ENCODE results near the gene CLTC.

Gene CLTC

DNA sequence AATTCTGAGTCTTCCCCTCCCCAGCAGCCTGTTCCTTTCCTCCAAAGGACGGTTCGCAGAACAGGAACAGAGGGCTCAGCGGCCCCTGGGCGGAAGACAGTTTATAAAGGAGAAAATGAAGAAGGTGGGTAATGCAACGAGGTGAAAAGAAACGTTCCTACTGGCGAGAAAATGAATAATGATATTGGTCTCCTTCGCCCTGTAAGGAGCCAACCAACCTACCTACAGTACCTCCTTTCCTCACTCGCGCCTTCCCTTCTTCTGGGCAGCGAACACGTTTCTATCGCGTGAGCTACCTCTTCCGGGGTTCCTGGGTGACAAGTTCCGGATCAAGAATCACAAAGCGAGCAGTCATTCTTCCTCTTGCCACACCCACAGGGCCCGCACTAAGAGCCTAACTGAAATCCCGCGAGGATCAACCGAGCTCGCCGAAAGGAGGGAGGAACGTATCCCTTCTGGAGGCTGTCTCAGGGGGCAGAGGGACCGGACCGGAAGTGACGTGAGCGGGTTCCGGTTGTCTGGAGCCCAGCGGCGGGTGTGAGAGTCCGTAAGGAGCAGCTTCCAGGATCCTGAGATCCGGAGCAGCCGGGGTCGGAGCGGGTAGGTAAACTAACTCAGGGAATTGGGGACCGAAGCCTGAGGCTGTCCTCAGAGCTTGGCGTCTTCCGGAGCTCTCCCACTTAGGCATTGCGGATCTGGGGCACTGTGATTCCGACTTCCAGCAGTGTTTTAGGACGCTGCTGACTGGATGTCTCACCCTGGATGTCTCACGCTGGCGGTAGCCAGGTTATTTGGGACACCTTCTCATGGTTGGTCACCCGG, 87.7 kb downstream of the CLTC start, which contains the start of the genes PTRH2 and VMP1:
Gene PTRH2, minus strand, starts transcription at position 282 of the 822 bp plus-strand sequence. CDS start 9,452 bp downstream, outside the sequence.
Gene VMP1, plus strand, starts transcription at position 506 of the 822 bp plus-strand sequence. CDS start 23,793 bp downstream, outside the sequence.
- DNase-seq (ENCODE audit: insufficient read length, low spot score) = peak; percentile 76
- FAIRE-seq = no peak
- TF ChIP-seq, protein P1, sequence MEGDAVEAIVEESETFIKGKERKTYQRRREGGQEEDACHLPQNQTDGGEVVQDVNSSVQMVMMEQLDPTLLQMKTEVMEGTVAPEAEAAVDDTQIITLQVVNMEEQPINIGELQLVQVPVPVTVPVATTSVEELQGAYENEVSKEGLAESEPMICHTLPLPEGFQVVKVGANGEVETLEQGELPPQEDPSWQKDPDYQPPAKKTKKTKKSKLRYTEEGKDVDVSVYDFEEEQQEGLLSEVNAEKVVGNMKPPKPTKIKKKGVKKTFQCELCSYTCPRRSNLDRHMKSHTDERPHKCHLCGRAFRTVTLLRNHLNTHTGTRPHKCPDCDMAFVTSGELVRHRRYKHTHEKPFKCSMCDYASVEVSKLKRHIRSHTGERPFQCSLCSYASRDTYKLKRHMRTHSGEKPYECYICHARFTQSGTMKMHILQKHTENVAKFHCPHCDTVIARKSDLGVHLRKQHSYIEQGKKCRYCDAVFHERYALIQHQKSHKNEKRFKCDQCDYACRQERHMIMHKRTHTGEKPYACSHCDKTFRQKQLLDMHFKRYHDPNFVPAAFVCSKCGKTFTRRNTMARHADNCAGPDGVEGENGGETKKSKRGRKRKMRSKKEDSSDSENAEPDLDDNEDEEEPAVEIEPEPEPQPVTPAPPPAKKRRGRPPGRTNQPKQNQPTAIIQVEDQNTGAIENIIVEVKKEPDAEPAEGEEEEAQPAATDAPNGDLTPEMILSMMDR (IDR thresholded peaks at IDR 0.05; ENCODE audit: insufficient read depth, missing control alignments) = no peak

DNA sequence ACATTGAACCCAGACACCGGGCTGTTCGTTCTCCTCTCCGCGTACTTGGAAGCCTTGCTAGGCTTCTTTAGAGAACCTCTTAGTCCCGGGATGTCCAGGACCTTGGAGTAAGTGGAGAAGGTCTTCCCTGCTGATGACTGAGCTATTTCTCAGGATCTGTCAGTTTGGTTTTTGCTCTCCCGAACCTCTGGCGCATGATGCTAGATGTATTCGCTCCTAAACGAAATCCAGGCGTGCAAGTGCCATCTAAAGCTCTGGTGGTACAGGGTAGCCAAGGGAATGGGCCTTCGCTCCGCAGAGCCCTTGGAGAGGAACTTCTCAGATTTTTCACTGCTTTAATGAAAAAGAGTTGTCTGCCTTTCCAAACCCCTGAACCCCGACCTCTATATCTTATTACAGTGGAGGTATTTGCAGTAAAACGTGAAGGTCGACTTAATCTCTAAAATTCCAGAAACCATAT, 88.3 kb downstream of the CLTC start:
- DNase-seq (ENCODE audit: insufficient read length, low spot score) = no peak
- TF ChIP-seq, protein P1 (IDR thresholded peaks at IDR 0.05; ENCODE audit: insufficient read depth, missing control alignments) = no peak
- no peak for FAIRE-seq

DNA sequence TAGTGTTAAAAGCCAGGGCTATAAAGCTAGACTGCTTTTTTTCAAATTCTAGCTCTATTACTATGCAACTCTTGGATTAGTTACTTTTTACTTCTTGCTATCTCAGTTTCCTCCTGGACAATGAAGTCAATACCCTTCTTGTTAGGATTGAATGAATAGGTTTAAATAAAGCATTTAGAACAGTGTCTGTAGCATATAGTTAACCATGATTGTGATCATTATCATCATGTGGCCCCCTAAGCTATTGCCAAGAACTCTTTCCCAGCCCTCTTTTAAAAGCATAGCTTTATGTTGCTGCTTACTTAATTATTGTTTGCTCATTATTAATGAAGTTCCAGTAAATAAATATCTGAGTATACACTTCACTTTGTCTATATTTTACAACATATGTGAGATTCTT, 92.2 kb downstream of the CLTC start:
- no peak for DNase-seq (ENCODE audit: insufficient read length, low spot score)
- TF ChIP-seq, protein P1 (IDR thresholded peaks at IDR 0.05; ENCODE audit: insufficient read depth, missing control alignments) = no peak
- no peak for FAIRE-seq

DNA sequence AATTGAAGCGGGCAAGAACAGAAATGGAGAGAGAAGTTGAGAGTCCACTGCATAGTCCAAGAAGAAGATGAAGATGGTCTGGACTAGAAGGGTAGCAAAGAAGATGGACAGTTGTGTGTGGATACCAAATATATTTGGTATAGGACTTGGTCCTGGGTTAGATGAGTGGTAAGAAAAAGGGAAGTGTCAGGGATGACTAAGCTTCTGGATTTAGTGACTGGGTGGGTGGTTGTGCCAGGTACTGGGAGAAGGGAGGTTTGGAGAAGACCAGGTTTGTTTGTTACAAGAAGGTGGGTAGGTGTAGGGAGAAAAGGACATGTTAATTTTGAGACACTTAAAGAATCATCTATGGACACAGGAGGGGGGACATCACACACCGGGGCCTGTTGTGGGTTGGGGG, 93.2 kb downstream of the CLTC start:
- DNase-seq (ENCODE audit: insufficient read length, low spot score) (no peak), FAIRE-seq (no peak)
- TF ChIP-seq, protein P1 (IDR thresholded peaks at IDR 0.05; ENCODE audit: insufficient read depth, missing control alignments) = no peak

DNA sequence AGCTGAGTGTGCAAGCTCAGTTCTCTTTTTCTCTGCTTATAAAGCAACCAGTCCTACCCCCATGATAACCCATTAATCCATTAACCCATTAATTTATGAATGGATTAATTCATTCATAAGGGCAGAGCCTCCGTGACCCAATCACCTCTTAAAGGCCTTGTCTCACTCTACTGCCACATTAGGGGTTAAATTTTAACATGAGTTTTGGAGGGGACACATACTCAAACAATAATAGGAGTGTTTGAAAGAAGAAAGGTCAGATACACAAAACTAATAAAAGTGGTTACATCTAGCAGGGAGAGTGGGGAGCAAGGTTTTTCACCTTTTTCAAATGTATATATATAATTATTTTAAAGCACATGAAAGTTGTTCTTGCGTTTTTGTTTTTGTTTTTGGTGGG, 94.6 kb downstream of the CLTC start:
- TF ChIP-seq, protein P1 (IDR thresholded peaks at IDR 0.05; ENCODE audit: insufficient read depth, missing control alignments) = no peak
- FAIRE-seq (no peak), DNase-seq (ENCODE audit: insufficient read length, low spot score) (no peak)

DNA sequence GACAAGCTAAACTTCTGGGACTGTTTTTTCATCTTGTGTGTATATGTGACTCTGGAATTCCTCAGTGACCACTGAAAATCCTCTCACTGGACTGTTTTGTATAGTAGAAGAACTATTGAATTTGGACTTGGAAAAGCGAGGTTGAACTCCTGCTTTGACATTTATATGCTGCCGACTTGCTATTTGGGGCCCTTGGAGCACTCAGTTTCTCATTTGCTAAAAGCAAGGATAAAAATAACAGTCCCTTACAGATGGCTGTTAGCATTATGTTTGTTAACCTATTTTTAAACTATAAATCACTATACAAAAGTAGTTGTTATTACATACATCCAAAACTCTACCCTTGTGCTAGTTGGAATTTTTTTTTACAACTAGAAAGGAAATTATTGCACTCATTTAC, 96.7 kb downstream of the CLTC start:
- FAIRE-seq (no peak), DNase-seq (ENCODE audit: insufficient read length, low spot score) (no peak)
- TF ChIP-seq, protein P1 (IDR thresholded peaks at IDR 0.05; ENCODE audit: insufficient read depth, missing control alignments) = no peak

DNA sequence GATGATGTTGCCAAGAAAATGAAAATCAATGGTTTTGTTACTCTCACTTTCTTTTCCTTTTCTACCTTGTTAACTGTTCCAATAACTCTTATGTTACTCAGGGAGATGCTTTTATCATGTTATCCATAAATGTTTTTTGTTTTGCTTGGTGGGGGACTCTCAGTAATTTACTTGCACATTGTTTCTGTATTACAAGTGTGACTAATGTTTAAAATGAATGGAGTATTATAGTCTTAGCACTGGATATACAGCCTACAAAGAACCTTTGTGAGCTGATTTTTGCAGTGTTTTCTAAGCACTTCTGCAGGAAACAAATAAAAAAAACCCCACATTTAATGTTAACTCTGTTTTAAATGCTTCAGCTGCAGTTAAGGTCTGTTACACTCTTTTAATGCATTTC, 99.8 kb downstream of the CLTC start:
- FAIRE-seq (no peak), DNase-seq (ENCODE audit: insufficient read length, low spot score) (no peak)
- TF ChIP-seq, protein P1 (IDR thresholded peaks at IDR 0.05; ENCODE audit: insufficient read depth, missing control alignments) = no peak
